ENCODE data around the gene ATG4B.

- TF ChIP-seq YY1 (IDR thresholded peaks at IDR 0.05; ENCODE audit: insufficient read depth, insufficient read length), result peak; percentile 70
- TF ChIP-seq ZNF274 (IDR thresholded peaks at IDR 0.05; ENCODE audit: low read depth, low read length), result no peak
Measured at GRCh38 chr2:241686650-241687425, 49.3 kb downstream of the ATG4B start, which contains the start of gene DTYMK.
